Endothelial cell of hepatic sinusoid (primary cell): ENCODE data around the gene CBX4.

Experiments used
- in situ Hi-C: cut with HindIII; loops from 2 replicates; pipeline ENCODE4 v1.10.0; 2017; ENCODE audit warnings: low sequenced_read_pairs

CBX4 gene

DNA sequence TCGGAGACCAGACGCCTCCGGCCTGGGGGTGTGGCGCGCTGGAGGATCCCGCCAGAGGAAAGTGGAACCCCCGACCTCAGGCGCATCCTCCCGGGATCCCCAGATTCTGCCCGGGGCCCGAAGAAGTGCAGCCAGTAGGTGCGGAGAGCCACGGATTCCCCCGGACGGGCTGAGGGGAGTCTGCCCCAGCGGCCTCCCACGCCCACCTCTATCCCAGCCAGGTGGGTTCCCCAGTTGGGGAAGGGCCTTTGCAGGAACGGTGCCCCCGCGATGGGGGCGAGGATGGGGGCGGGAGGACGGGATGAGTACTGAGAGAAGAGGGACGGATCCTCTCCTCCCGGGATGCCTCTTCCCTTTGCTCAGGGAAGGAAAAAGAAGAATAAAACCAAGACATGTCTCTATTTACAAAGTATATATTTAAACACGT lies 47.5 kb downstream of the CBX4 start:
- in situ Hi-C loops: loop anchor here (5.0 kb wide), 1 partner anchor 186 kb away; no protein-coding TSS in a partner anchor

DNA sequence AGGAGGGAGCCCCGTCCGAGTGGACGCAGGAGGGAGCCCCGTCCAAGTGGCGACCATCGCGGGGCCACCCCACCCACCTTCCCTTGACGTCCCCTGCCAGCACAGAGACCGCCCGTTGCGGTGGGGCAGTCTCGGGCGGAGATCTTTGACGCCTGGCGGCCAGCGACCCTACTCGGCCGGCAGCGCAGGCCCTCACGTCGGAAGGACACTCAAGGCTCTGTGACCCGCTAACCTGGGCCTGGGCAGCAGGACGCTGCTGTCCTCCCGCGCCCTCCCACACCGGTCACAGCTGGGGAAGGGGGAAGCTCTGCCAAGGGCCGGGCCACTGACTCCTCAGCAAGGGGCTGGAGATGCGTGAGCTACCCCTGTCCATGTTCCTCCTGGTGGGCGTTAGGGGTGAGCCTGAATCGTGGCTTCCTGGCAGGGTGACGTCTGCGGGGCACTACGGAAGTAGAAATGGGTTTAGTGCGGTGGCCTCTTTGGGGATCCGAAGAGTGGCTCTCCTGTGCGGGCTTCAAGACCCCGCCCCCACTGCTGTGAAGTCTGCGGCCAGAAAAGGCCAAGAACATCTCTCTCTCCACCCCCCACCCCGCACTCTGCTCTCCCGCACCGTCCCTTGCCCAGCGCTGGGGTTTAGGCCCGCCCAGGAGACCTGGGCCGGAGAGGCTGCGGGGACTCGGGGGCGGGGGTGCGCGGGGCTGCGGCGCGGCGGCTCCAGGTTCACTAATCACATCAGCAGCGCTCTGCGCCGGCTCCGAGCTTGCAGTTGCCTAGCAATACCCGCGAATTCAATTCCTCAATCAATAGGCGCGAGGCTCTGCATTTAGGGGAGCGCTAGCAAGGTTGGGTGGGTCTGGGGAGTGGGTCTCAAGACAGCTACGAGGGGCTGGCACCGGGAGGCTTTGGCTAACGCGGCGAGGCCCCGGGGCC lies 48.2 kb downstream of the CBX4 start:
- in situ Hi-C loops: loop anchor here (5.0 kb wide), 1 partner anchor 186 kb away; no protein-coding TSS in a partner anchor

DNA sequence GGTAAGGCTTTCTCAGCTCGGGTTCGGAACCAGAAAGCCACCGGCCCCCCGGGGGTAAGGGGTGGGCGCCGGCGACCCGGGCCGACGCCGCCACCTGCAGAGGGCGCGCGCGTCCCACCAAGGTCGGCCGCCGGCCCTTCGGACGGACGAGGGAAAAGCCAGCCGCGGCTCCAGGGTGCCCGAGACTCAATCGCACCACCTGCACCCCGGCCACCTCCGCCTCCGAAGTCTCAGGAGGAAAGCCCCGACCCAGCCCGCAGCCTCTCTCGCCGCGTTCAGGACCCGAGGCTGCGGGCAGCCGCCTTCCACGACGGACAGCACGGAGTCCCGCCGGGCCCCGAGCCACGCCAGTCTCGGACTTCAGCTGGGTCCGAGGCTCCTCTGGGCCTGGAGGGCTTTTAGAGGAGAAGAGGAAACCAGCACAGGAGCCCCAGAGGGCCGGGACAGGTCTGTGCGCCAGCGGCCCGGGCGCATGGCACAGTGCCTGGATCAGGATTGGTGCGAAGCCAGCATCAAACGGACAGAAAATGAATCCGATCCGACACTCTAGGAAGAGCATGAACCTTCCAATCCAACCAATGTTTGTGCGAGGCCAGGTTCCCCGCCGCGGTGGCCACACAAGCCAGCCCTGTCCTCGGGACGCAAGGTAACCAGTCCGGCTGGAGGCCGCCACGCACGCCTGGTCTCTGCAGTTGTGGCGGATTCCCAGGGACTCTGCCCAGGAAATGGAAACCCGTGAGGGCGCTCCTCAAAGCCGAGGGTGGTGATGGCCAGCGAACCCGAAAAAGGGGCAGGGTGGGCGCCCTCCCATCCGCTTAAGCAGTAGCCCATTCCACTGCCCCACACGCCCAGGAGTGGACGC lies 49.1 kb downstream of the CBX4 start:
- in situ Hi-C loops: loop anchor here (5.0 kb wide), 1 partner anchor 187 kb away; no protein-coding TSS in a partner anchor

GRCh38 chr17:79788989-79789942 lies 50.0 kb downstream of the CBX4 start:
- in situ Hi-C loops: no loop called here

GRCh38 chr17:79788455-79788854 lies 50.8 kb downstream of the CBX4 start:
- in situ Hi-C loops: no loop called here

GRCh38 chr17:79786930-79787643 lies 52.2 kb downstream of the CBX4 start:
- in situ Hi-C loops: no loop called here

GRCh38 chr17:79785900-79786810 lies 53.1 kb downstream of the CBX4 start:
- in situ Hi-C loops: no loop called here

GRCh38 chr17:79785017-79785899 lies 54.0 kb downstream of the CBX4 start:
- in situ Hi-C loops: no loop called here

DNA sequence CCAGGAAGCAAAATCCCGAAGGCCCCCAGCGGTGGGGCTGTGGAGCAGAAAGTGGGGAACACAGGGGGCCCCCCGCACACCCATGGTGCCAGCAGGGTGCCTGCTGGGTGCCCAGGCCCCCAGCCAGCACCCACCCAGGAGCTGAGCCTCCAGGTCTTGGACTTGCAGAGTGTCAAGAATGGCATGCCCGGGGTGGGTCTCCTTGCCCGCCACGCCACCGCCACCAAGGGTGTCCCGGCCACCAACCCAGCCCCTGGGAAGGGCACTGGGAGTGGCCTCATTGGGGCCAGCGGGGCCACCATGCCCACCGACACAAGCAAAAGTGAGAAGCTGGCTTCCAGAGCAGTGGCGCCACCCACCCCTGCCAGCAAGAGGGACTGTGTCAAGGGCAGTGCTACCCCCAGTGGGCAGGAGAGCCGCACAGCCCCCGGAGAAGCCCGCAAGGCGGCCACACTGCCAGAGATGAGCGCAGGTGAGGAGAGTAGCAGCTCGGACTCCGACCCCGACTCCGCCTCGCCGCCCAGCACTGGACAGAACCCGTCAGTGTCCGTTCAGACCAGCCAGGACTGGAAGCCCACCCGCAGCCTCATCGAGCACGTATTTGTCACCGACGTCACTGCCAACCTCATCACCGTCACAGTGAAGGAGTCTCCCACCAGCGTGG lies 54.8 kb downstream of the CBX4 start:
- in situ Hi-C loops: no loop called here

GRCh38 chr17:79783891-79784290 lies 55.3 kb downstream of the CBX4 start:
- in situ Hi-C loops: no loop called here
